ENCODE data around the gene PNLIPRP2.

The PNLIPRP2 gene

DNA sequence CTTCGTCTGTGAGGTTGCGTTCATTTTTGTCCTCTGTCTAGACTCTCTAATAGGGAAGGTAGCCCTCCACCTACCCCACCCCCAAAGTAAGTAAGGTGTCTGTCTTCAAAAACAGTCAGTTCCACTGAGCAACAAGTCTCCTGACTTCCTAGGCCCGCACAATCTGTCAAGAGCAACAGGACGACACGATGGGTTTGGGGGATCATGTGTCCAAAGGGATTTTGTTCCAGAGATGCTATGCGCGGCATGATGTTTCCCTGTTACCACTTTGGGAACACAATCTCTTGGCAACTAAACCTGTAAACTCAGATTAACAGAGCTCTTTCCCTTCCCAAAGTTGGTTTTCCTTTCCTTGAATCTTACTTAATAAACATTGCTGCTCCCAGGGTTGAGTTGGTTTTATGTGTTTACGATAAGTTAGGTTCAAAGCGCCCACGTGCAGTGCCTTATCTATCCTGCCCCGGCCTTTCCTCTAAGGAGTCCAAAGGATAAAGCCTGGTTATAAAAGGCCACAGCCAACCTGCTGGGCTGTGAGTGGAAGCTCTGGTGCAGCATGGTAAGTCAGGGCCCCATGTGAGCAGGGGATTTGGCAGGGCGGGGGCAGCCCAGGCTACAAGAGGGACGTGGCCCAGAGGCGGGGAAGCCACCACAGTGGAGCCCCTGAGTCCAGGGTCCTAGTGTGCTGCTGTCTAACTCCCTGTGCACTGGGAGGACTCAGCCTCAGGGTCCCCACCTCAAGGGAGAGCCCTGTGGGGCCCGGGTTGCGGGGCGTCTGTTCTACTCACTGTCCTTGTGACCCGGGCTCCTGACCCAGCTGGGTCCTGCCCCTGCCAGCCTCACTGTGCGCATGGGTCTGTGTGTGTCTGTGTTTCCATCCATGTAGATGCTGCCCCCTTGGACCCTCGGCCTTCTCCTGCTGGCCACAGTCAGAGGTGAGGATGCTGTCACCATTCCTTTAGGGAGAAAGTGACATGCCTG, at the start of gene PNLIPRP2:
Gene PNLIPRP2 (plus strand): TSS at position 531 of the 978 bp plus-strand sequence.
- no peak for DNase-seq

DNA sequence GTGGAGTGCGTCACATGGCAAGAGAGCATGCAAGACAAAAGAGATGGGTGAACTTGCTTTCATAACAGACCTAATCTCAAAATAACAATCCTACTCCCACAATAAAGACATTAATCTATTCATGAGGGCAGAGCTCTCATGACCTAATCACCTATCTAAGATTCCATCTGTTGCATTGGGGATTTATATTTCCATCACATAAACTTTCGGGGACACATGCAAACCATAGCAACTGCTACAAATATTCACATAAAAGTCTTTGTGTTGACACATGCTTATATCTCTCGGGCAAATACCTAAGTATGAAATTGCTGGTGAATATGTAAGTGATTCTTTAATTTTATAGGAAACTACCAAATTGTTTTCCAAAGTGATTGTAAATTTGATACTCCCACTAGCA, 46.0 kb upstream of the PNLIPRP2 start:
- DNase-seq = no peak

DNA sequence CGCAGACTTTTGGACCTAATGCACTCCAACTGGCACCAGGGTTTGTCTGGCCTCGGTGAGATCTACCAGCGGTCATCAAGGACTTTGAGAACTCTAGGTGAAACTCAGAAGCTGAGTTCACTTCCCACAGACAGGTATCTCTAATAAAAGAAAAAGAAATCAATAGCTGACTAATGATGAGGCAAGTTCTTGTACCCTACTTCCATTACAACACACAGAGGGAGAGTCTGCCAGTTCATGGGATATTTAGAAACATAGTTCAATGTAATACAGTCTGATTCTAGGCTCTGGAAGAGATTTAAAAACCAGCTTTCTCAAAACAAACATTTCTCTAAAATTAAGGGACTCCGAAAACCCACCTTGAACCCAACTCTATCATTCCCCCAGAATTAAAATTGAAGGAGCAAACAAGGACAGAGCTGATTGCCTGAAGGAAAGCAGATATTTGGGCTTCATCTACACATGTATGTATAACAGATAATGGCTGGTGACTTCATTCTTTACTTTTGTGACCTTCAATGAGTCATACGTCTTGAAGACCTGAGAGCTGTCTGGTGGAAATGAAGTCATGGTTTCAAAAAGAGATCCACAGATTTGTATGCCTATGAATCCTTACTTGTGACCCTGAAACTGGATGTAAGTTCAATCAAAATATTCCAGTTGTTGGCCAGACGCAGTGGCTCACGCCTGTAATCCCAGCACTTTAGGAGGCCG, 32.7 kb upstream of the PNLIPRP2 start:
- no peak for DNase-seq

GRCh38 chr10:116588995-116589394, 31.8 kb upstream of the PNLIPRP2 start:
- DNase-seq = no peak

DNA sequence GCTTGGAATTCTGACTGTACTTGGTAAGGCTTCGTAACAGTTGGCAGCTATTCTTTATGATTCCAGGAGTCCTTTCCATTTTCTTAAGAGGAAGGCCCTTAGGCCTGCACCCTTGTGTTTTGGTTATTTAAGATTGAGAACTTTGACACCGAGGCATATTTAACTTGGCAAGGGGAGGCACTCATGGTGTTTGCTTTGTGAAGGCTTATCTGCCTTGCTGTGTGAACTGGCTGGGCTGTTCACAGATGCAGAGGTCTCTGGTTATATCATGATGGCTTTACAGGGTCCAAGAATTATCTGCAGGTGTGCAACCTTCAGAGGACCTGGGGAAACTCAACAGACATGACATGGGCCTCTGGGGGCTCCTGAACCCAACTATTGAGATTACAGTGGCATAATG, 30.8 kb upstream of the PNLIPRP2 start:
- no peak for DNase-seq

- no peak for DNase-seq
Measured at GRCh38 chr10:116590590-116591444, 29.9 kb upstream of the PNLIPRP2 start, which contains the start of gene PNLIPRP1. Gene PNLIPRP1, plus strand, starts transcription at chr10:116590959. Its CDS starts 171 bp downstream, at chr10:116591130.

DNA sequence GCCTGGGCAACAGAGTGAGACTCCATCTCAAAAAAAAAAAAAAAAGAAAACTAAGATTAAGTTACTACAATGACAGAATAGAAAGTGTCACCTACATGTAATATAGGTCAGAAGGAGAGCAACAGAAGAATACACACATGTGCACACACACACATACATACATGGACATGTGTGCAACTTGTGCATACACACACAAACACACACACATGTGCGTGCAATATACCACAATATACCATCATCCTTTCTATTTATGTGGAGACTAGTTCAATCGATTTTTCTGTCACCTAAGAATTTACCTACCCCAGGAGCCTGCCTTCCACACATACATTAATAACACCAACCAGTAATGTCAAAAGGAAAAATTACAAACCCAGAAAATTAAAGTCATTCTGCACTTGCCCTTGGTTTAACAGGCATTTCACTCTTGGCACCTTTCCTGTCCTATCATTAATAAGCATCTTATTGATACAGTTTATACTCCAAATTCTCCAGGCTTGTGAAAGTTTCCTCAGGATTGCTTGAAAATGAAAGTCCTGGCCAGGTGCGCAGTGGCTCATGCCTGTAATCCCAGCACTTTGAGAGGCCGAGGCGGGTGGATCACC, 27.5 kb upstream of the PNLIPRP2 start:
- DNase-seq = no peak

DNA sequence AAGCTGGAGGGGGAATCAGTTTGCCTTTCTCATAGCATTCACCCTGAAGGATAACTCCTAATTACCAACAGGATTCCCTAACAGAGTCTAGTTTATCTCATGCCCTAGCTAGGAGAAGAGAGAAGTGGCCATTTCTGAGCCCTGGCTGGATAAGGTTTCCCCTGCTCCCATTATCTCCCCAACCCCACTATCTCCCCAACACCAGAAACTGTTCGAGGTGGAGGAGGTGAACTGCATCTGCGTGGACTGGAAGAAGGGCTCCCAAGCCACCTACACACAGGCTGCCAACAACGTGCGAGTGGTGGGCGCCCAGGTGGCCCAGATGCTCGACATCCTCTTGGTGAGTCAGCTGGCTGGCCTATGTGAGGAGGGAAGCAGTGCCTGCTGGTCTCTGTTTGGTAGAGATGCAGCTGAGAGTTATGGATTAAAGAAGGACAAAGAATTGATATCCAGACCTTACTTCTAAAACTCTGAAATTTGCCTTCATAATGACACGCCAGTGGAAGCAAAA, 26.2 kb upstream of the PNLIPRP2 start:
- DNase-seq = no peak

DNA sequence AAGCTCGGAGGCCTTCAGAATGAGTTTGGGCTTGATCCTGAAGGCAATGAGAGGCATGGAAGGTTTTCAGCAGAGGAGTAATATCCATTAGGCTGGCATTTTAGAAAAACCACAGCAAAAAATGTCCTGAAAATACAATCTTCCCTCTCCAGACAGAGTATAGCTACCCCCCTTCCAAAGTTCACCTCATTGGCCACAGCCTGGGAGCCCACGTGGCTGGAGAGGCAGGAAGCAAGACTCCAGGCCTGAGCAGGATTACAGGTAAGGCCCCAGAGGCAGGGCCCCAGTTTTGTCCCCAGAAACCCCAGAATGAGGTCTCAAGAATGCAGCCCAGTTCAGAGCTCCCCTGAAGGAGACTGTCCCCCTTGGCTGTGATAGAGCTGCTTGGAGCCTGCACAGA, 24.7 kb upstream of the PNLIPRP2 start:
- DNase-seq = no peak

GRCh38 chr10:116597543-116597942, 23.2 kb upstream of the PNLIPRP2 start:
- no peak for DNase-seq

GRCh38 chr10:116598329-116598728, 22.4 kb upstream of the PNLIPRP2 start:
- no peak for DNase-seq

GRCh38 chr10:116599991-116600390, 20.8 kb upstream of the PNLIPRP2 start:
- no peak for DNase-seq

GRCh38 chr10:116602648-116603400, 17.9 kb upstream of the PNLIPRP2 start:
- no peak for DNase-seq

DNA sequence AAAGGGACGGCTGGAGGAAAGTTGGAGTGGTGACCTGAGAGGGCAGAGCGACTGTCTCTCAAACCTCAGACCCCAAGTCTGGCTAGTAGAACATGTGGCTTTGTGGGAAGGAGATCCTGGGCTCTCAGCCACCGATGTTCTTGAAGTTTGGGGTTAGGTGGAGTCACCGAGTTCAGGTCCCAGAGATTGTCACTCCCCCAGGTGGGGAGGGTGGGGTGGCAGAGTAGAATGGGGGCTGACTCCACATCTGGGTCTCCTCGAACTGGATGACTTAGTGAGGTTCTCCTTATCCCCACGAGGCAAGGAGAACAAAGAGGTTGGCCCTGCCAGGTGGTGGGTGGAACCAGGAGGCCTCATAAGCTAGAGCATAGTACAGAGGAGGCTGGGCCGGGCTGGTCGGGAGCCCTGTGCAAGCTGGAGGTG, 14.7 kb upstream of the PNLIPRP2 start:
- DNase-seq = no peak

DNA sequence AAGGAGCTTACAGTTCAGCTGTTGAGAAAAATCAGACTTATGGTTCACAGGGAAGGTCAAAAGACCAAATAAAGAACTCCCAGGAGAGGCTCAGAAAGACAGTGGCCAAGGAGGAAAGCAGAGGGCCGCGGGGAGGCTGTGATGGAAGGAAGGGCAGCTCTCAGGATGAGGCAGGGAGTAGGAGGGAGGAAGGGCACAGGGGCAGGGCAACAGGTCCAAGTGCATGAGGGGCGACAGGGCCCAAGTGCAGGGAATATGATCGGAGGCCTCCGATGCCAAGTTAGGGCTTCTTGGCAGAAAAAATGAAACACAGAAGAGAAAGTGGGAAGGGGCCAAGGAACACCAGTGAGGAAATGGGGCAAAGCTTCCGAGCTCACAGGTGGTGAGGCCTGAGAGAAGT, 13.4 kb upstream of the PNLIPRP2 start:
- DNase-seq = no peak

DNA sequence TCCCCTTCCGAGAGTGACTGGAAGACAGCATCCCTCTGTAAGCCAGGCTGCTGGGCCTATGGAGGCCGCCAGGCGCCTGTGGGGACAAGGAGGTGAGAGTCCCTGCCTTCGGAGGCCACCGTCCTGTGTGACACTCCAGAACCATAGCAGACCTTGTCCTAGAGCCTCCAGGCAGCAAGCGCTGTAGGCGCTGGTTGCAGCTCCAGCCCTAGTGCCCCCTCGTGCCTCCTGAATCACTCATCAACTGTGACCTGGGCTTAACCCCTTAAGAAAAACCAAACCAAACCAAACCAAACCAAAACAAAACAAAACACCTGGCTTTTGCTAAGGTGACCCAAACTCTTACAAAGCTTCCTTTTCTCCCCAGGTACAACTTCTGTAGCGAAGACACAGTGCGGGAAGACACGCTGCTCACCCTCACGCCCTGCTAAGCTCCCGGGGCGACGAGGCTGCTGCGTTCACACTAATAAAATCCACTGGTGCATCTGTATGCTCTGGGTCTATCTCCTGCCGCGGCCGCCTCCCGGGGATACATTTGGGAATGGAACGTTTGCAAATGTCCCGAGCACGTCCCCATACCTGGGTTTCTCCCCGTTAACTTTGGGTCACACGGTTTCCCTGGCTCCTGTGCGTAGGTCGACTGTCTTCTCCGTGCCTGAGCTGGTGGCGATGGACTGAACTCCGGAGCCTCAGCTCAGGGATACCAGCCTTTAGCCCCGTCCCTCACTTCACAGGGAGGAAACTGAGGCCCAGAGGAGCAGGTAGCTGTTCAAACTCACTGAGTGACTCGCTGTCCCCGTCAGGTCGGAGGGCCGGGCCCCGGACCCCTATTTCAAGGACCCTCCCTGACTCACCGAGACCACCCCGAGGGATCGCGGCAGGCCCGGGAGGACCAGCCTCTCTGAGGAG, 11.8 kb upstream of the PNLIPRP2 start:
- DNase-seq = no peak

GRCh38 chr10:116610443-116611152, 10.2 kb upstream of the PNLIPRP2 start:
- no peak for DNase-seq

DNA sequence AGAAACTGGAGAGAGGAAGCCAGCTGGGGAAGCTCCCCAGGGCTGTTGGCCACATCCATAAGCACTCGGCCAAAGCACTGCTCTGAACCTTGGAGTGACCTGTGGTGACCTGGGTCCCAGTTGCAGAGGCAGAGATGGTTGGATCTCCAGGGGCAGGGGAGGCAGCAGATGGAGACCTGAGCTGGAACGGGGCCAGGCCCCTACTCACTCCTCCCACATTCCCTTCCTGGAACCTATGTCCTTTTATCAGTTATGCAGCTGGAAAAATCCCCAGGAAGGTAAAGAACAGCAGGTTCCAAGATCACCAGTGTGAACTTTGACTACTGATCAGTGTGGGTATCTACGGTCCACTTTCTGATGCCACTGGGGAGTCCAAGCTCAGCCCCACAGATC, 9.6 kb upstream of the PNLIPRP2 start:
- DNase-seq = no peak

DNA sequence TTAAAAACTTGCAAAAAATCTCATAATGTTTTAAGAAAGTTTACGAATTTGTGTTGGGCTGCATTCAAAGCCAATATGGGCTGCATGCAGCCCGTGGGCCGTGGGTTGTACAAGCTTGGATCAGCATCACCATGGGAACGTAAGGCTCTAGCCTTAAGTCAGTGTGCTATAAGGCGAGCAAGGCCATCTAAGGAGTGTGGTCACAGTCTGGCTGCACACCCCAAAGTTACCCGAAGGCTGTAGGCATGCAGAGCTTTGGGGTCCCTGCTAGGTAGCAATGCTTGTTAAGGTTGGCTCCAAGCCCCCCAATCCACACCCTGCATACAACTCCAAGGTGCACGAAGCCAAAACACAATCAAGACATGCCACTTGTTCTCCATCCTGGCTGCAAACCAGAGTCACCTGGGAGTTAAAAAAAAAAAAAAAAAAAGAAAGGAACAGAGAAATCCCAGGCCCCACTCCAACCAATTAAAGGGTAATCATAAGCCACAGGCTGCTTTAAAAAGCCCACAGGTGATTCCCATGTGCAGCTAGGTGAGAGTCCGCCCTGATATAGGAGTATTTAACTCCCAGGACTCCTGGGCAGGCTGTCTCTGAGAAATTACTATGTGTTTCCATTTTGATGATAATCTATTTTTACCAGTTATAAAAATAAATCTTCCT, 8.5 kb upstream of the PNLIPRP2 start:
- DNase-seq = no peak
